CD8-positive, alpha-beta memory T cell (primary cell): ENCODE results near the gene ADD1. TPM values are rescaled to one million over a fixed set of nuclear protein-coding genes. Genes with fewer than 3 reads are reported as not detected.
"Not testable (repeated sequence)": the region's sequence is repeated elsewhere in the genome, so short reads cannot be mapped to it uniquely, and the experiment has no call there.

Experiments used
- CTCF ChIA-PET: fragments of 350-600 bp; sonication (Branson Sonifier 250); formaldehyde crosslinking; loops from one replicate; lab custom pipeline; 2021; ENCODE audit warnings: antibody characterized with exemption; lab: Charles Lee
- POLR2A ChIA-PET: fragments of 350-600 bp; sonication (Branson Sonifier 250); formaldehyde crosslinking; loops from one replicate; lab custom pipeline; 2021; ENCODE audit warnings: antibody characterized with exemption; lab: Charles Lee
- DNase-seq, 5 donors: peaks; one replicate each; pipeline versions ENCODE4 v3.0.0 to v3.0.0-alpha.2; 2020 to 2022; ENCODE audit warnings: mixed read lengths in 1 of 5
- H3K27ac ChIP-seq: one replicate; pipeline ENCODE4 v1.7.0; 2013; ENCODE audit warnings: low read depth, mild to moderate bottlenecking, low read length, moderate library complexity
- H3K27me3 ChIP-seq: 2 replicates; pipeline ENCODE4 v1.7.0; 2013; ENCODE audit warnings: low read length, mild to moderate bottlenecking; ENCODE audit not compliant: insufficient read depth, poor library complexity, severe bottlenecking
- H3K36me3 ChIP-seq: 2 replicates; pipeline ENCODE4 v1.7.0; 2013; ENCODE audit warnings: mild to moderate bottlenecking, low read length, moderate library complexity; ENCODE audit not compliant: insufficient read depth
- H3K4me1 ChIP-seq: 2 replicates; pipeline ENCODE4 v1.7.0; 2013; ENCODE audit warnings: mild to moderate bottlenecking, low read length, moderate library complexity; ENCODE audit not compliant: insufficient read depth
- H3K4me3 ChIP-seq: 2 replicates; pipeline ENCODE4 v1.7.0; 2013; ENCODE audit warnings: mild to moderate bottlenecking, low read length
- H3K9me3 ChIP-seq: 2 replicates; pipeline ENCODE4 v1.7.0; 2013; ENCODE audit warnings: mild to moderate bottlenecking, low read length
- H3K27ac Mint-ChIP-seq, 8 donors: one replicate each; pipeline ENCODE4 v1.8.0; 2020 to 2021; ENCODE audit warnings: mixed read lengths in 8 of 8, mild to moderate bottlenecking in 6 of 8, inconsistent platforms in 3 of 8, moderate library complexity in 3 of 8
- H3K27me3 Mint-ChIP-seq, 2 donors: one replicate each; pipeline ENCODE4 v1.8.0; 2020 to 2021; ENCODE audit warnings: mixed read lengths in 2 of 2, mild to moderate bottlenecking in 1 of 2, moderate library complexity in 1 of 2
- H3K36me3 Mint-ChIP-seq, 3 donors: one replicate each; pipeline ENCODE4 v1.8.0; 2020 to 2021; ENCODE audit warnings: mixed read lengths in 3 of 3, inconsistent platforms in 1 of 3, mild to moderate bottlenecking in 1 of 3
- H3K4me1 Mint-ChIP-seq, 3 donors: one replicate each; pipeline ENCODE4 v1.8.0; 2020 to 2021; ENCODE audit warnings: mixed read lengths in 3 of 3, inconsistent platforms in 1 of 3, mild to moderate bottlenecking in 1 of 3
- H3K4me3 Mint-ChIP-seq, 7 donors: one replicate each; pipeline ENCODE4 v1.8.0; 2020 to 2021; ENCODE audit warnings: mixed read lengths in 7 of 7, mild to moderate bottlenecking in 6 of 7, moderate library complexity in 4 of 7, inconsistent platforms in 2 of 7
- H3K9me3 Mint-ChIP-seq, 5 donors: one replicate each; pipeline ENCODE4 v1.8.0; 2020 to 2022; ENCODE audit warnings: mixed read lengths in 5 of 5, mild to moderate bottlenecking in 3 of 5, moderate library complexity in 2 of 5, inconsistent platforms in 1 of 5
- polyA plus RNA-seq: library from polyadenylated mRNA; unstranded; fragments of 300-500 nt; fragmentation: Illumina TruSeq; gene quantifications from one replicate; pipeline ENCODE4 v1.2.3, GENCODE V29; 2021
- total RNA-seq, 2 experiments: library from RNA; stranded (reverse); gene quantifications; one replicate each; pipeline ENCODE4 v1.2.3, GENCODE V29; 2021

The ADD1 gene
- total and polyA plus RNA-seq, 3 experiments from 2014 or later, result 185 to 217 (median 192) TPM

DNA sequence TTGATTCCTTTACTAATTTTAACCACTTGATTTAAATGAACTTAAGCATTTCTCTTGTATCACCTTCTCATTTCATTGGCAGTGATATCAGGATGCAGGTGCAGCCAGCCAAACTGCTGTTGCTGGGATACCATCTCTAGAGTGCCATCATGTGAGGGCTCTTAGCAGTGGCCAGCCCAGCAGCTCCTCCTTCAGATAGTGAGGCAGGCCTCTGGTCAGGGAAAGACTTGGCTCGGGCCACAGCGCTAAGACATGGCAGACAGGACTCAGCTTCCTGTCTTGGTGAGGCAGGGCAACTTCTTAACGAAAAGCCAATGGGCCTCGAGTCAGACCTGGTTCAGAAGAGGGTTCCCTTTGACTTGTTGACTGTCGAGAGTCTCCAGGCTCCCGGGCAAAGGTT is 69.5 kb downstream of the ADD1 start:
- peaks cover 55% of the 10 kb centered on the region for H3K36me3 ChIP-seq
- ChIA-PET CTCF (interaction anchor here (1.2 kb wide), 1 partner anchor 150 kb away, joined by 5 read pairs; no protein-coding TSS in a partner anchor), POLR2A (interaction anchor here (1.0 kb wide), 2 partner anchors 10 to 22 kb away, joined by 3 read pairs; no protein-coding TSS in a partner anchor)
- no peaks in the 10 kb centered on the region for H3K27me3 ChIP-seq
- Mint-ChIP-seq H3K4me1 (peaks cover 13 to 40% (median 26%) of the 10 kb centered on the region in 3 donors), H3K27ac (peak overlapping the region in 4 of 8 donors; percentile 24 to 46 (median 40)), H3K4me3 (no peak overlapping the region), H3K9me3 (no peaks in the 10 kb centered on the region), H3K27me3 (peaks cover 0 to 2% of the 10 kb centered on the region in 2 donors), H3K36me3 (peaks cover 15 to 91% (median 15%) of the 10 kb centered on the region in 3 donors)
- DNase-seq, result no peak
- H3K4me3 ChIP-seq, result no peak overlapping the region
- H3K27ac ChIP-seq, result no peak overlapping the region
- H3K4me1 ChIP-seq, result no peaks in the 10 kb centered on the region
- H3K9me3 ChIP-seq, result no peaks in the 10 kb centered on the region

GRCh38 chr4:2914256-2915126 is 70.8 kb downstream of the ADD1 start:
- DNase-seq, result peak in 2 of 5 donors; percentile 37 to 38
- Histone ChIP-seq H3K27me3 (no peaks in the 10 kb centered on the region), H3K4me1 (no peaks in the 10 kb centered on the region), H3K4me3 (no peak overlapping the region), H3K9me3 (no peaks in the 10 kb centered on the region), H3K27ac (no peak overlapping the region), H3K36me3 (peaks cover 42% of the 10 kb centered on the region)
- POLR2A ChIA-PET, result interaction anchor here (1.0 kb wide), 1 partner anchor 8 kb away, joined by 3 read pairs; no protein-coding TSS in a partner anchor
- Mint-ChIP-seq H3K27me3 (no peaks in the 10 kb centered on the region), H3K27ac (peak overlapping the region in 3 of 8 donors; percentile 6 to 54 (median 29)), H3K9me3 (no peaks in the 10 kb centered on the region), H3K4me3 (no peak overlapping the region), H3K36me3 (peaks cover 20 to 91% (median 21%) of the 10 kb centered on the region in 3 donors), H3K4me1 (peaks cover 19 to 45% (median 35%) of the 10 kb centered on the region in 3 donors)
- CTCF ChIA-PET, result interaction anchor here (1.2 to 1.3 kb wide), 2 partner anchors 49 to 151 kb away, joined by 3 to 5 read pairs; partner anchors contain the start of genes GRK4 and NOP14

DNA sequence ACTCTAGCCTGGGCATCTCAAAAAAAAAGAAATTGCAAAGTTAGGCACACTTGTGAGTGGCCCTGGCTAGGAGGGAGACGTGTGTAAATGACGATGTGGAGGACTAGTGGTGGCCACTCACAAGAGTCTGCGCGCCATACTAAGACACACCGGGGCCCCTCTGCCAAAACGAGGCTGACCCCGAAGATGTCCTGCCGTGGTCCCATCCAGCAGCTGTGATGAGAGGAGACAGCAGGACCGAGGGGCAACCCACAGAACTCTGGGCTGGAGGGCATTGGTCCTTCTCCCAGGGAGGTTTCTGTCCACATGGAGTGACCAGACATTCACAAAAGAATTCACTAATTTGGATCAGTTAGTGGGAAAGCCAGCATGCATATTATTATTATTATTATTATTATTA is 72.1 kb downstream of the ADD1 start:
- H3K9me3 Mint-ChIP-seq, result no peaks in the 10 kb centered on the region
- DNase-seq, result peak in 1 of 5 donors; percentile 27

GRCh38 chr4:2916696-2917095 is 73.1 kb downstream of the ADD1 start:
- CTCF ChIA-PET, result not testable (repeated sequence)

More for the DNA sequence above, 72.1 kb downstream of the ADD1 start:
- no peaks in the 10 kb centered on the region for H3K9me3 ChIP-seq
- H3K4me1 ChIP-seq, result no peaks in the 10 kb centered on the region
- no peak overlapping the region for H3K27ac ChIP-seq
- Mint-ChIP-seq H3K27ac (no peak overlapping the region), H3K4me3 (no peak overlapping the region), H3K27me3 (no peaks in the 10 kb centered on the region), H3K4me1 (peaks cover 29 to 53% (median 48%) of the 10 kb centered on the region in 3 donors), H3K36me3 (peaks cover 30 to 91% (median 33%) of the 10 kb centered on the region in 3 donors)
- ChIA-PET CTCF (no interaction called here), POLR2A (no interaction called here)
- H3K27me3 ChIP-seq, result no peaks in the 10 kb centered on the region
- no peak overlapping the region for H3K4me3 ChIP-seq
- H3K36me3 ChIP-seq, result peaks cover 29% of the 10 kb centered on the region

GRCh38 chr4:2918300-2918699 is 74.7 kb downstream of the ADD1 start:
- Mint-ChIP-seq H3K36me3 (peaks cover 33 to 84% (median 33%) of the 10 kb centered on the region in 3 donors), H3K4me1 (peaks cover 51 to 74% (median 73%) of the 10 kb centered on the region in 3 donors), H3K27ac (peak overlapping the region in 5 of 8 donors; percentile 20 to 74 (median 48))
- H3K4me1 ChIP-seq, result peaks cover 19% of the 10 kb centered on the region
- H3K27me3 ChIP-seq, POLR2A ChIA-PET, H3K4me3 Mint-ChIP-seq, DNase-seq, CTCF ChIA-PET, H3K27me3 Mint-ChIP-seq, H3K9me3 ChIP-seq, H3K4me3 ChIP-seq, H3K27ac ChIP-seq, H3K9me3 Mint-ChIP-seq: not testable (repeated sequence)
- H3K36me3 ChIP-seq, result peaks cover 14% of the 10 kb centered on the region

More at GRCh38 chr4:2916696-2917095, 73.1 kb downstream of the ADD1 start:
- H3K9me3 ChIP-seq, H3K27me3 ChIP-seq, POLR2A ChIA-PET, H3K4me3 Mint-ChIP-seq, H3K27ac ChIP-seq, H3K9me3 Mint-ChIP-seq, H3K27me3 Mint-ChIP-seq, DNase-seq, H3K4me3 ChIP-seq, H3K4me1 ChIP-seq: not testable (repeated sequence)
- H3K27ac Mint-ChIP-seq, result peak overlapping the region in 1 of 8 donors; percentile 7
- H3K4me1 Mint-ChIP-seq, result peaks cover 35 to 58% (median 57%) of the 10 kb centered on the region in 3 donors
- peaks cover 33 to 87% (median 33%) of the 10 kb centered on the region in 3 donors for H3K36me3 Mint-ChIP-seq
- peaks cover 23% of the 10 kb centered on the region for H3K36me3 ChIP-seq

- Histone ChIP-seq H3K36me3 (peaks cover 11% of the 10 kb centered on the region), H3K4me1 (peaks cover 23% of the 10 kb centered on the region)
- H3K27me3 ChIP-seq, H3K27me3 Mint-ChIP-seq, H3K4me3 Mint-ChIP-seq, H3K9me3 ChIP-seq, POLR2A ChIA-PET, H3K27ac ChIP-seq, CTCF ChIA-PET, DNase-seq, H3K9me3 Mint-ChIP-seq, H3K4me3 ChIP-seq: not testable (repeated sequence)
- peaks cover 33 to 84% (median 37%) of the 10 kb centered on the region in 3 donors for H3K36me3 Mint-ChIP-seq
- H3K4me1 Mint-ChIP-seq, result peaks cover 56 to 78% (median 77%) of the 10 kb centered on the region in 3 donors
- peak overlapping the region in 5 of 8 donors; percentile 20 to 74 (median 48) for H3K27ac Mint-ChIP-seq
Measured at GRCh38 chr4:2918714-2919113, 75.1 kb downstream of the ADD1 start.

DNA sequence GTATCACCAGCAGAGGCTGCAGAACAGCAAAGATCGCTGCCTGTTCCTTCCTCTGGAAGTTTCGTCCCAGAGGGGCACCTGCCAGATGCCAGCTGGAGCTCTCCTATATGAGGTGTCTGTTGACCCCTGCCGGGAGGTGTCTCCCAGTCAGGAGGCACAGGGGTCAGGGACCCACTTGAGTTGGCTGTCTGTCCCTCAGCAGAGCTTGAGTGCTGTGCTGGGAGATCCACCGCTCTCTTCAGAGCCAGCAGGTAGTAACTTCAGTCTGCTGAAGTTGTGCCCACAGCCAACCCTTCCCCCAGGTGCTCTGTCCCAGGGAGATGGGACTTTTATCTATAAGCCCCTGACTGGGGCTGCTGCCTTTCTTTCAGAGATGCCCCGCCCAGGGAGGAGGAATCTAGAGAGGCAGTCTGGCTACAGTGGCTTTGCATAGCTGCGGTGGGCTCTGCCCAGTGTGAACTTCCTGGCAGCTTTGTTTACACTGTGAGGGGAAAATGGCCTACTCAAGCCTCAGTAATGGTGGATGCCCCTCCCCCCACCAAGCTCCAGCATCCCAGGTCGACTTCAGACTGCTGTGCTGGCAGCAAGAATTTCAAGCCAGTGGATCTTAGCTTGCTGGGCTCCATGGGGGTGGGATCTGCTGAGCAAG is 78.9 kb downstream of the ADD1 start:
- peaks cover 23% of the 10 kb centered on the region for H3K4me1 ChIP-seq
- H3K9me3 Mint-ChIP-seq, H3K27ac ChIP-seq, H3K27me3 Mint-ChIP-seq, H3K4me3 ChIP-seq, H3K9me3 ChIP-seq, H3K27me3 ChIP-seq: not testable (repeated sequence)
- ChIA-PET POLR2A (interaction anchor here (1.1 to 1.4 kb wide), 2 partner anchors 9 to 13 kb away, joined by 3 to 4 read pairs; no protein-coding TSS in a partner anchor), CTCF (interaction anchor here (1.0 to 1.2 kb wide), 3 partner anchors 9 to 16 kb away, joined by 3 to 4 read pairs (median 4); no protein-coding TSS in a partner anchor)
- peak in 2 of 5 donors; percentile 62 to 70 for DNase-seq
- H3K36me3 ChIP-seq, result peaks cover 22% of the 10 kb centered on the region
- Mint-ChIP-seq H3K4me3 (peak overlapping the region in 6 of 7 donors; percentile 12 to 76 (median 54)), H3K27ac (peak overlapping the region; percentile 74 to 96 (median 92)), H3K36me3 (peaks cover 24 to 90% (median 29%) of the 10 kb centered on the region in 3 donors), H3K4me1 (peaks cover 52 to 61% (median 59%) of the 10 kb centered on the region in 3 donors)
